Keratinocyte (primary cell): ENCODE results near the gene MT2A. TPM values are rescaled to one million over a fixed set of nuclear protein-coding genes. Genes with fewer than 3 reads are reported as not detected.

Experiments
- DNase-seq: peaks from one replicate; pipeline ENCODE4 v3.0.0-alpha.2; 2011; ENCODE audit warnings: low read depth, missing footprints, low spot score
- FAIRE-seq: peaks from 2 replicates; lab custom pipeline; 2011; peaks lifted over from hg19 to GRCh38; lab: Jason Lieb, UNC
- H2AFZ ChIP-seq: 2 replicates; pipeline ENCODE4 v1.6.0; 2012; ENCODE audit warnings: low read length, control low read depth, inconsistent platforms; ENCODE audit not compliant: control insufficient read depth
- H3K27ac ChIP-seq: 2 replicates; pipeline ENCODE4 v1.5.1; 2011; ENCODE audit warnings: low read length; ENCODE audit not compliant: control insufficient read depth, insufficient read depth
- H3K27me3 ChIP-seq: 3 replicates; pipeline ENCODE4 v1.6.0; 2011; ENCODE audit warnings: low read length; ENCODE audit not compliant: control insufficient read depth, insufficient read depth; ENCODE audit errors: extremely low read depth
- H3K36me3 ChIP-seq, 2 experiments: 2 replicates in 1 of 2; 3 replicates in 1 of 2; pipeline ENCODE4 v1.5.1; 2011; ENCODE audit warnings: low read length in 2 of 2, mild to moderate bottlenecking in 1 of 2; ENCODE audit not compliant: control insufficient read depth in 2 of 2, insufficient read depth in 2 of 2; ENCODE audit errors: extremely low read depth in 1 of 2
- H3K4me1 ChIP-seq: 3 replicates; pipeline ENCODE4 v1.5.1; 2011; ENCODE audit warnings: low read length; ENCODE audit not compliant: control insufficient read depth, insufficient read depth; ENCODE audit errors: extremely low read depth
- H3K4me2 ChIP-seq: 3 replicates; pipeline ENCODE4 v1.6.0; 2011; ENCODE audit warnings: low read depth, low read length; ENCODE audit not compliant: control insufficient read depth, insufficient read depth; ENCODE audit errors: extremely low read depth
- H3K4me3 ChIP-seq, 3 experiments: fragments of 200-600 bp in 1 of 3; sonication (generic) in 1 of 3; 2 replicates in 2 of 3; 3 replicates in 1 of 3; pipeline ENCODE4 v1.5.1; 2011 to 2016; ENCODE audit warnings: low read length in 3 of 3, mild to moderate bottlenecking in 3 of 3, control low read depth in 2 of 3, inconsistent platforms in 1 of 3, low read depth in 1 of 3, mixed read lengths in 1 of 3, mixed run types in 1 of 3, moderate library complexity in 1 of 3; ENCODE audit not compliant: control insufficient read depth in 2 of 3, insufficient read depth in 2 of 3; ENCODE audit errors: extremely low read depth in 1 of 3
- H3K79me2 ChIP-seq: 2 replicates; pipeline ENCODE4 v1.6.0; 2012; ENCODE audit warnings: low read length; ENCODE audit not compliant: control insufficient read depth, insufficient read depth
- H3K9ac ChIP-seq: 3 replicates; pipeline ENCODE4 v1.6.0; 2011; ENCODE audit warnings: low read length; ENCODE audit not compliant: control insufficient read depth, insufficient read depth; ENCODE audit errors: extremely low read depth
- H3K9me1 ChIP-seq: 3 replicates; pipeline ENCODE4 v1.6.0; 2011; ENCODE audit warnings: low read length; ENCODE audit not compliant: control insufficient read depth, insufficient read depth; ENCODE audit errors: extremely low read depth
- H3K9me3 ChIP-seq: 2 replicates; pipeline ENCODE4 v1.5.1; 2012; ENCODE audit warnings: low read depth, low read length; ENCODE audit not compliant: control insufficient read depth
- H4K20me1 ChIP-seq: 3 replicates; pipeline ENCODE4 v1.6.0; 2011; ENCODE audit warnings: low read length; ENCODE audit not compliant: control insufficient read depth, insufficient read depth; ENCODE audit errors: extremely low read depth
- CTCF ChIP-seq, 3 experiments: IDR thresholded peaks in 1 of 3; conservative IDR thresholded peaks in 1 of 3; optimal IDR thresholded peaks in 1 of 3; 2 replicates in 2 of 3; 3 replicates in 1 of 3; pipeline versions ENCODE3 to v1.5.1; 2011; ENCODE audit warnings: low read length in 3 of 3, mild to moderate bottlenecking in 3 of 3, moderate library complexity in 2 of 3, control low read depth in 1 of 3, inconsistent platforms in 1 of 3; ENCODE audit not compliant: insufficient read depth in 2 of 3; ENCODE audit errors: extremely low read depth in 1 of 3
- EZH2 ChIP-seq: IDR thresholded peaks from one replicate; pipeline ENCODE4 v1.6.1; 2012; ENCODE audit warnings: inconsistent platforms, mild to moderate bottlenecking, low read length, moderate library complexity
- dilution Hi-C: fragments of 300-500 bp; cut with MboI; formaldehyde crosslinking; loops from one replicate; pipeline ENCODE4 v1.7.0; 2020; ENCODE audit warnings: low sequenced_read_pairs; ENCODE audit not compliant: extremely low pct_ligation_motif_present
- polyA plus RNA-seq, 5 experiments: library from polyadenylated mRNA; depleted of rRNA in 3 of 5; stranded (reverse) in 3 of 5; stranded (forward) in 1 of 5; unstranded in 1 of 5; fragments of >200 nt; gene quantifications; 1 replicate in 1 of 5; 2 replicates in 3 of 5; 3 replicates in 1 of 5; pipeline versions ENCODE4 v1.2.1 to v1.2.3, GENCODE V29; 2011 to 2012; ENCODE audit warnings: missing spikeins in 2 of 5, low read depth in 1 of 5, low replicate concordance in 1 of 5

Gene MT2A
- polyA plus RNA-seq, 1 donor (not counting 4 experiments of a cell fraction or from before 2014, with no cell fraction given) = 990 TPM

- H4K20me1 ChIP-seq = peaks cover 3% of the 10 kb centered on the region
- FAIRE-seq = no peak
Measured at GRCh38 chr16:56629531-56629930, 21.1 kb downstream of the MT2A start.

GRCh38 chr16:56630134-56630533 is 21.8 kb downstream of the MT2A start:
- H3K4me3 ChIP-seq = no peak overlapping the region
- dilution Hi-C loops = no loop called here
- FAIRE-seq = no peak

More at GRCh38 chr16:56629531-56629930, 21.1 kb downstream of the MT2A start:
- H3K9me1 ChIP-seq = no peaks in the 10 kb centered on the region
- no peak for DNase-seq
- H3K79me2 ChIP-seq = peaks cover 9% of the 10 kb centered on the region
- H3K4me1 ChIP-seq = peaks cover 14% of the 10 kb centered on the region
- H3K27ac ChIP-seq = no peak overlapping the region
- no peak for TF ChIP-seq EZH2
- no peak for TF ChIP-seq CTCF (optimal IDR thresholded peaks at IDR 0.05 in 1 of 3, IDR thresholded peaks at IDR 0.05 in 1 of 3, conservative IDR thresholded peaks at IDR 0.05 in 1 of 3; ENCODE audit: extremely low read depth in 1 of 3, insufficient read depth in 2 of 3, low read length in 3 of 3)
- no peak overlapping the region for H3K4me3 ChIP-seq
- dilution Hi-C loops = no loop called here
- H2AFZ ChIP-seq = no peak overlapping the region
- H3K9me3 ChIP-seq = no peaks in the 10 kb centered on the region
- H3K9ac ChIP-seq = no peak overlapping the region
- H3K27me3 ChIP-seq = peaks cover 19% of the 10 kb centered on the region
- no peak overlapping the region for H3K4me2 ChIP-seq
- H3K36me3 ChIP-seq = no peaks in the 10 kb centered on the region

More at GRCh38 chr16:56630134-56630533, 21.8 kb downstream of the MT2A start:
- no peak overlapping the region for H3K27ac ChIP-seq
- no peaks in the 10 kb centered on the region for H3K9me1 ChIP-seq
- DNase-seq = no peak
- peaks cover 3% of the 10 kb centered on the region for H4K20me1 ChIP-seq
- H3K4me1 ChIP-seq = peaks cover 10% of the 10 kb centered on the region
- TF ChIP-seq EZH2 = no peak
- TF ChIP-seq CTCF (optimal IDR thresholded peaks at IDR 0.05 in 1 of 3, IDR thresholded peaks at IDR 0.05 in 1 of 3, conservative IDR thresholded peaks at IDR 0.05 in 1 of 3; ENCODE audit: extremely low read depth in 1 of 3, insufficient read depth in 2 of 3, low read length in 3 of 3) = no peak
- H3K9ac ChIP-seq = no peak overlapping the region
- H3K9me3 ChIP-seq = no peaks in the 10 kb centered on the region
- no peak overlapping the region for H2AFZ ChIP-seq
- H3K27me3 ChIP-seq = peaks cover 25% of the 10 kb centered on the region
- no peak overlapping the region for H3K4me2 ChIP-seq
- H3K36me3 ChIP-seq = no peaks in the 10 kb centered on the region
- H3K79me2 ChIP-seq = peaks cover 9% of the 10 kb centered on the region
